Measurements from ENCODE around the gene EML2.

Gene EML2

DNA sequence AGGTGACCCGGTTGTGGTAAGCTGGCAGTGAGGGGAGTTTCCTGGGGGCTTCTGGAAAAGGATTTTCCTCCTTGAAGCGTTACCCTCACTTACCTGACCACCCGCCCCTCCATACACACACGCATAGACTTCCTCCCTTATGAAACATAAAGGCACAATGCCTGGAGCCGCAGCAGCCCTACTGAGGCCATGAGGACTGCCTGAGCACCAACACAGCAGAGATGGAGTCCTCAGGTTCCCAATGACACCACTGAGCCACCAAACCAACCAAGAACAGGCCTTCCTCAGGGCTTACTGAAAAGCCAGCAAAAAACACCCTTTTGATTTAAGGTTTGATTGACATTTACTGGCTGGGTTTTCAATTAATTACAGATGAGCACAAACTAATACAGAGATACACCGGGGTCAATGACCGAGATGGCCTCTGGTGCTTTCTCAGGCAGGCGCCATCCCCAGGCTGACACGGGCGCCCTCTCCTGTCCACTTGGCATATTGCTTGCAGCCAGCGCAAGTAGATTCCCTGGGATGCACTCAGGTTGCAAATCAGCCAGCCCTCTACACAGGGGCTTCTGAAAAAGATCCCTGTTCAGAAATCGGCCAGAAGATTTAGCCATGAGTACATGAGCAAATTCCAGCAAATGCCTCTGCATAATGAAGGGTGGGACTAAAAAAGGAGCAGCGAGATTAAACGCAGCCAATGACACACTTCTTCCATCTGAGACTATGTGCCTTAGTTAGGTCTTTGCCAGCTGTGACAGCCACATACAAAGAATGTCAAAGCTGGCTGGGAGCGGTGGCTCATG, 69.4 kb downstream of the EML2 start:
- ATAC-seq: peak; percentile 49
- H3K27ac Mint-ChIP-seq: peak overlapping the region; percentile 42

DNA sequence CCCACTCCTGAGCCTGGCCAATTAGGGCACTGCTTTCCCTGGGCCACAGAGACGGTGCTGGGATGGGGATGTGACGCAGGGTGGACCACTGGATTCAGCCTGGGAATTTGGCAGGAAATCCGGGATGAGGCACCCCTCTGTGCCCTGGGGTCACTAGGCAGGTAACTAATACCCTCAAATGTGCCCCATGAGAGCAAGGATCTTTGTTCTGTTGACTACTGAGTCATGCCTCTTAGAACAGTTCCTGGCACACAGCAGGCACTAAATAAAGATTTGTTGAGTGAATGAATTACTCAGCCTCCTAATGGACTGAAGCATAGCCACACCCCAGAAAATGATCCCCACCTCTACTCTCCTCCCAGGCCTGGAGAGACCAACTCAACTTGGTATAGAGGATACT, 70.5 kb downstream of the EML2 start:
- no peak overlapping the region for H3K27ac Mint-ChIP-seq
- no peaks in the 10 kb centered on the region for H3K27me3 Mint-ChIP-seq
- no peaks in the 10 kb centered on the region for H3K9me3 Mint-ChIP-seq
- DNase-seq (no peak), ATAC-seq (no peak)
- no peaks in the 10 kb centered on the region for H3K36me3 Mint-ChIP-seq (ENCODE audit: low read depth)
- peaks cover 15% of the 10 kb centered on the region for H3K4me1 Mint-ChIP-seq
- no peak overlapping the region for H3K4me3 Mint-ChIP-seq

More for the DNA sequence above, 69.4 kb downstream of the EML2 start:
- no peak overlapping the region for H3K4me3 Mint-ChIP-seq
- H3K27me3 Mint-ChIP-seq: no peaks in the 10 kb centered on the region
- peak; percentile 77 for DNase-seq
- peaks cover 9% of the 10 kb centered on the region for H3K4me1 Mint-ChIP-seq
- no peaks in the 10 kb centered on the region for H3K36me3 Mint-ChIP-seq (ENCODE audit: low read depth)
- no peaks in the 10 kb centered on the region for H3K9me3 Mint-ChIP-seq

DNA sequence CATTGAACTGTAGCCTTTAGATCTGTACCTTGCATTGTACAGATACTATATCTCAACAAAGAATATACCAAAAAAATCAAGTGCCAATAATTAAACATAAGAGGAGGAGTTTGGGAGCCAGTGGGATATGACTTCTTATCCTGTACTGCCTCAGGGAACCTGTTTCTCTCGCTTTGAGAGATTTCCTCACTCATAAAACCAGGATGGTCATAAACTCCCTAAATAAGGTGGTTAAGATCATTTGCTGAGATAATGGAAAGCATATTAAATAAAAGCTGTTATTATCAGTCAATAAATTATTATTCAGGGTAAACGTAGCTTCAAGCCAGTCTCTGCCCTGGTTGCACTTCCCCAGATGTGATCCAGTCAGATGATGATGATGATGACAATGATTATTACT, 71.6 kb downstream of the EML2 start:
- H3K36me3 Mint-ChIP-seq (ENCODE audit: low read depth): no peaks in the 10 kb centered on the region
- no peaks in the 10 kb centered on the region for H3K9me3 Mint-ChIP-seq
- H3K27ac Mint-ChIP-seq: no peak overlapping the region
- DNase-seq (no peak), ATAC-seq (no peak)
- H3K27me3 Mint-ChIP-seq: no peaks in the 10 kb centered on the region
- H3K4me3 Mint-ChIP-seq: no peak overlapping the region
- H3K4me1 Mint-ChIP-seq: peaks cover 25% of the 10 kb centered on the region

DNA sequence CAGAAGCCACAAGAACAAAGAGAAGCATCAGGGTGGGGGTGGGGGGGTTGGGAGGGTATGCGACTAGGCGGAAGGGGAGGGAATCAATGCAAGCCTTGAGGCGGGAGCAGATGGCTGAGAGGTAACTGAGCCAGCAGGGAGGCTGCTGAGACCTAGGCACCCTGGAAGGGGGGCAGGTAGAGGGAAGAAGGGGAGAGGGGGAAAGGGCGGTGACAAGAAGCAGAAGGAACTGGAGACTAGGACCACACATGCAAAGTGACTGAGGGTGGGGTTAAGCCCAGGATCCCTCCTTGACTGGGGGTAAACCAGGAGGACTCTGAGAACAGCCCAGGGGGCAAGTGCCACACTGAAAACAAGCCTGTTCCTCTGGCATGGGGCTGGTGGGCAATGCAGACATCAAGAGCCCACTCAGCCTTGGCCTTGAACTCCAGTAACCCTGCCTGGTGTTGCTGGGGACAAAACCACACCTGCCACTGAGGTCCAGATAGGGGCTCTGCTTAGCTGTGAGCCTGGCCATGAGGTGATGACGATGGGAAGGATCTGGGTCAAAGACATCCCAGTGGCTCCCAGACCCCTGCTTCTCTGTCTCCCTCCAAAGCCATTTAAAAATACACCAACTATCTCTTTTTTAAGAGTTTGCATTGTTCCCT, 74.9 kb downstream of the EML2 start:
- Mint-ChIP-seq H3K4me1 (peaks cover 34% of the 10 kb centered on the region), H3K9me3 (no peaks in the 10 kb centered on the region), H3K36me3 (ENCODE audit: low read depth) (peaks cover 2% of the 10 kb centered on the region), H3K4me3 (no peak overlapping the region), H3K27ac (peak overlapping the region; percentile 35), H3K27me3 (no peaks in the 10 kb centered on the region)
- ATAC-seq: peak; percentile 32
- DNase-seq: no peak

DNA sequence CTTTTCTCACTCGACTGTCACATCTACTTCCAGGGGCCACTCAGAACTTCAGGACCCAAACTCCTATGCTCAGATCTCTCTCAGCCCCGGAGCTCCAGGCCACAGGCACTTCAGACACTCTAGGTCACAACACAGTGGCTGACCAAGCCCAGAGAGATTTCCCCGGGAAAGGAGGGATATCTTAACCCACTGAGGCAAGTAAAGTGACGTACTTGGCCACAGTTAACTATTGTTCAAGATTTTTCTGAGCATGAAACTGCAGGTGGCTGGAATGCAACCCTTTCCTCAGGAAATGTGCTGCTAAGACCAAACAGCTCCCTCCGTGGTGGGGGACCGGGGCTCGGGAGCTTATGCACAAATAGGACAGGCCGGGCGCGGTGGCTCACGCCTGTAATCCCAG, 78.5 kb downstream of the EML2 start:
- Mint-ChIP-seq H3K9me3 (no peaks in the 10 kb centered on the region), H3K27ac (no peak overlapping the region), H3K4me1 (peaks cover 43% of the 10 kb centered on the region), H3K4me3 (no peak overlapping the region), H3K27me3 (no peaks in the 10 kb centered on the region), H3K36me3 (ENCODE audit: low read depth) (peaks cover 2% of the 10 kb centered on the region)
- ATAC-seq (no peak), DNase-seq (no peak)

DNA sequence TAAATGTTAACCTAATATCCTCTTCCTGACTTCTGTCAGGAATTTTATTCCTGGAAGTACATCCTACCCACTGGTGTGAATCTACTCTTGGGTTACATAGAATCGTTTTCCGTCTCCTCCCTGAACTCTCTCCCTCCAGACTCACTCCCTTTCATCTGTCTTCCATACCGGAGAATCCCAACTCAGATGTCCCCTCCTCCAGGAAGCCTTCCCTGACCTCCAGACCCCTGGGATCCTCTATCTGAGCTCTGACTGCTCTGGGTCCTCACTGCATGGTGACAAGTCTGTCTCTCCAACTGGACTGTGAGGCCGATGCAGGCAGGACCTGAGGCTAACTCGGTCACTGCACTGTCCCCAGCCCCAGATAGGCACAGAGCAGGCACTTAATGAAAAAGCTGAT, 79.2 kb downstream of the EML2 start:
- ATAC-seq: no peak
- no peaks in the 10 kb centered on the region for H3K9me3 Mint-ChIP-seq
- H3K27me3 Mint-ChIP-seq: no peaks in the 10 kb centered on the region
- no peak overlapping the region for H3K27ac Mint-ChIP-seq
- no peak overlapping the region for H3K4me3 Mint-ChIP-seq
- DNase-seq: no peak
- H3K4me1 Mint-ChIP-seq: peaks cover 43% of the 10 kb centered on the region
- peaks cover 2% of the 10 kb centered on the region for H3K36me3 Mint-ChIP-seq (ENCODE audit: low read depth)
